ENCODE results near the gene CASS4.

Gene CASS4

GRCh38 chr20:56372850-56373249 is 39.2 kb upstream of the CASS4 start:
- TF ChIP-seq CTCF (IDR thresholded peaks at IDR 0.05; ENCODE audit: borderline replicate concordance, insufficient read depth, low read depth, low read length): no peak
- H3K4me3 ChIP-seq (ENCODE audit: low read depth, low read length): no peak overlapping the region

- no peak overlapping the region for H3K4me3 ChIP-seq (ENCODE audit: low read depth, low read length)
- TF ChIP-seq CTCF (IDR thresholded peaks at IDR 0.05; ENCODE audit: borderline replicate concordance, insufficient read depth, low read depth, low read length): no peak
These were observed 38.1 kb upstream of the CASS4 start for GRCh38 chr20:56373942-56374341.

GRCh38 chr20:56376331-56376730 is 35.7 kb upstream of the CASS4 start:
- no peak for TF ChIP-seq CTCF (IDR thresholded peaks at IDR 0.05; ENCODE audit: borderline replicate concordance, insufficient read depth, low read depth, low read length)
- no peak overlapping the region for H3K4me3 ChIP-seq (ENCODE audit: low read depth, low read length)

- TF ChIP-seq CTCF (IDR thresholded peaks at IDR 0.05; ENCODE audit: borderline replicate concordance, insufficient read depth, low read depth, low read length): no peak
- no peak overlapping the region for H3K4me3 ChIP-seq (ENCODE audit: low read depth, low read length)
These were observed 33.7 kb upstream of the CASS4 start for GRCh38 chr20:56378386-56378785.

- no peak for TF ChIP-seq CTCF (IDR thresholded peaks at IDR 0.05; ENCODE audit: borderline replicate concordance, insufficient read depth, low read depth, low read length)
These were observed 31.7 kb upstream of the CASS4 start for GRCh38 chr20:56380375-56380774.

GRCh38 chr20:56381501-56381900 is 30.6 kb upstream of the CASS4 start:
- H3K4me3 ChIP-seq (ENCODE audit: low read depth, low read length): no peak overlapping the region
- TF ChIP-seq CTCF (IDR thresholded peaks at IDR 0.05; ENCODE audit: borderline replicate concordance, insufficient read depth, low read depth, low read length): no peak

More at GRCh38 chr20:56380375-56380774, 31.7 kb upstream of the CASS4 start:
- H3K4me3 ChIP-seq (ENCODE audit: low read depth, low read length): no peak overlapping the region

GRCh38 chr20:56382696-56383095 is 29.4 kb upstream of the CASS4 start:
- no peak overlapping the region for H3K4me3 ChIP-seq (ENCODE audit: low read depth, low read length)
- no peak for TF ChIP-seq CTCF (IDR thresholded peaks at IDR 0.05; ENCODE audit: borderline replicate concordance, insufficient read depth, low read depth, low read length)
